Stimulated activated CD8-positive, alpha-beta memory T cell treated with anti-CD3 and anti-CD28 coated beads, Interleukin-12 subunit alpha, Interleukin-12 subunit beta, amount 100 ng/mL, for 24 hours (primary cell): Measurements from ENCODE around the gene PIK3R4.

ENCODE experiments used
- DNase-seq: peaks from one replicate; pipeline ENCODE4 v3.0.0-alpha.2; 2020; ENCODE audit errors: extremely low read depth

Gene PIK3R4

DNA sequence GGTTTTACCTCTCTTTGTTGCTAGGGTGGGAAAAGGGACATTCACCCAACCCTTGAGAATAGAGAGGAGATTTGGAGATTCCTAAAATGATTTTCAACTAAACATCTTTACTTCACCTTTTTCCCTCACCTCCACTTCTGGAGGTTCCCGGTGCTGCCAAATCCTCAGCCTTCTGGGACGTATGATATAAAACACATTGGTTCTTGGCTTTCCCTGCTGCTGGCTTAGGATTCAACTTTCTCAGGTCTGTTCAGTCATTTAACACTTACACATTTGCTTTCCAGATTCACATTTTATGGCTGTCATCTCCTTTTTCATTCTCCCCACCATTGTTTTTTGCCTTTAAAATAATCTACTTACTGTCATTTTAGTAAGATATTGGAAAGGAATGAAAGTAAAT, 106.6 kb downstream of the PIK3R4 start:
- DNase-seq: no peak

GRCh38 chr3:130636480-130637234, 110.0 kb downstream of the PIK3R4 start:
- DNase-seq: no peak

GRCh38 chr3:130635978-130636377, 110.7 kb downstream of the PIK3R4 start:
- no peak for DNase-seq

- DNase-seq: no peak
Measured at GRCh38 chr3:130635285-130635684, 111.3 kb downstream of the PIK3R4 start.
